T-helper 2 cell (primary cell): Measurements from ENCODE around the gene KANSL1L.
A peak's percentile ranks its signal among the peaks of the same experiment; 100 is the strongest.

Experiments
- DNase-seq, 5 experiments: peaks; one replicate each; pipeline versions ENCODE4 v3.0.0 to v3.0.0-alpha.2; 2012 to 2022

The KANSL1L gene

DNA sequence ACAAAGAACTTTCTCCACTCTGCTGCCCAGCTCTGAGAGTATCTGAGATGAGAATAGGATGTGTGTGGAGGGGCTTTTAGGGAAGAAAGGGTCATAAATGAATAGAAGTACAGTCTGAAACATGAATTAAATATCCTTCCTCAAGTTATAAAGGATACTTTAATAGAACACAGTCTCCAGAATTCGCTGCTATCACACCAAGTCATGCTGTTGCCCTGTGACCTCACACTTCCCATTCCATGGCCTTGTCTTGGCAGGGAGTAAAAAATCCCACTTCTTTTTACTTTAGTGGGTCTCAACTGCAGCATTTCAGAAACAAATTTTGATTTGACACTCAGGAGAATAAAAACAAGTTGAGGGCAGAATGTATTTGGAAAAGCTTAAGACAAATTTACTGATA lies 172.6 kb downstream of the KANSL1L start:
- no peak for DNase-seq

GRCh38 chr2:209993968-209994367 lies 177.2 kb downstream of the KANSL1L start:
- DNase-seq = no peak

DNA sequence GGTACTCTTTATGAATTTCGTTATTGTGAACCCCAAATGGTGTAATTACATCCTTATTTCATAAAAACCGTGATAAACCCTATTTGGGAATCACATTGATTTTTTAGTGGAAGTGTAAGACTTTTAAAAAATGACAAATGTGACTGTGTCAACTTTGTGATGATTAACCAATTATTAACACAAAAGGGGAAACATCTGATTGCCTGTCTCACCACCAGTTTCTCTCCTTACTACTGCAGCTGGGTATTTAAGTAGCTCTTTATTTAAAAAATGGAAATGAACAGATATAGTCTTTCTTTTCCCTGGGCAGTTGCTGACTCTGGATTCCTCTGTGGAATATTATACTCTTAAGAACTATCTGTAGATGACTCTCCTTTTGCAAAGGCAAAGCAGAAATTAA lies 180.4 kb downstream of the KANSL1L start:
- DNase-seq = no peak

GRCh38 chr2:209988010-209988409 lies 183.2 kb downstream of the KANSL1L start:
- DNase-seq = no peak

DNA sequence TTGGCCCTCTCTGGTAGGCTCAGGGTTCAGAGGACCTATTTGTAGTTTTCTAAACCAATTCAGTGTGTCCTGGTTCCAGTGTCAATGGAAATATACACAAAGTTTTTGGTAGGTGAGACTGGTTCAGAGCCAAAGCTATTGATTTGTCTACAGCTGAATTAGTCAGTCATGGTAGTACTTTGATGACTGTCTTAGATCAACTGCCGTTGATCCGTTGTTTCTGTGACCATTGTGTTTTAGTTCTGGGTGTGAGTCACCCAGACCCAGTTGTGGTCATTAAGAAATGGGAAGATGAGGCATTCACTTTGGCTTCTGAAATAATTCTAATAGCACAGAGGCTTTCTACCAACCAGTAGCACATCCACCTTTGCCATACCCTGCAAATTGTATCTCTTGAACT lies 184.8 kb downstream of the KANSL1L start:
- DNase-seq = no peak

- no peak for DNase-seq
These were observed 185.3 kb downstream of the KANSL1L start for GRCh38 chr2:209985874-209986273.

DNA sequence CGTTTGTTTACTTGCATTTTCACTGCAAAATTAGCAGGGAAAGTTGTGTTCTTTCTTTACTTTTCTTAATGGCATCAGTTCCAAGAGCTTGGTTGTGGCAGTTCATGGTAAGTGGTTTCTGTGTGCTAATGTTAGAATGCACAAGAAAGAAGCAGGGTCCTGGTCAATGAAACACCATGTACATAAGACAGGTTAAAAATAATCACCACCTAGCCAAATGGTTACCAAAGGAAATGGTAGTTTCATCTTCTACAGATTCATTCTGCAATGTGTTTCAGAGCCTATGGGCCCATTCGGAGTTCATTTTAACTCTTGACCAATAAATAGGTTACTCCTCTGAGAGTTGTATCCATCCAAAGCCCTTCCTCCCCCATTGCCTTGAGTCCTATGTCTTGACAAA lies 186.9 kb downstream of the KANSL1L start:
- DNase-seq = no peak

- peak in 2 of 5 experiments; percentile 17 to 29 for DNase-seq
These were observed 193.6 kb downstream of the KANSL1L start for GRCh38 chr2:209977386-209978239.

- DNase-seq = no peak
These were observed 194.4 kb downstream of the KANSL1L start for GRCh38 chr2:209976698-209977385.

- no peak for DNase-seq
These were observed 196.6 kb downstream of the KANSL1L start for GRCh38 chr2:209974576-209974975.

- DNase-seq = no peak
These were observed 197.9 kb downstream of the KANSL1L start for GRCh38 chr2:209973328-209973727.
